ENCODE measurements around the gene CARD11.
"Not testable (repeated sequence)": the region's sequence is repeated elsewhere in the genome, so short reads cannot be mapped to it uniquely, and the experiment has no call there.

The CARD11 gene

GRCh38 chr7:2921653-2922347, 121.9 kb downstream of the CARD11 start:
- ATAC-seq = peak; percentile 55
- no peak for TF ChIP-seq BACH2 (CRISPR knock-in tag; IDR thresholded peaks at IDR 0.05; ENCODE audit: borderline replicate concordance)
- TF ChIP-seq ZNF565 (CRISPR knock-in tag; conservative IDR thresholded peaks at IDR 0.05; ENCODE audit: low read depth) = no peak

- no peak for TF ChIP-seq GLIS3 (CRISPR knock-in tag; IDR thresholded peaks at IDR 0.05)
- no peak for TF ChIP-seq SNAI2 (CRISPR knock-in tag; IDR thresholded peaks at IDR 0.05)
- TF ChIP-seq, protein P1, sequence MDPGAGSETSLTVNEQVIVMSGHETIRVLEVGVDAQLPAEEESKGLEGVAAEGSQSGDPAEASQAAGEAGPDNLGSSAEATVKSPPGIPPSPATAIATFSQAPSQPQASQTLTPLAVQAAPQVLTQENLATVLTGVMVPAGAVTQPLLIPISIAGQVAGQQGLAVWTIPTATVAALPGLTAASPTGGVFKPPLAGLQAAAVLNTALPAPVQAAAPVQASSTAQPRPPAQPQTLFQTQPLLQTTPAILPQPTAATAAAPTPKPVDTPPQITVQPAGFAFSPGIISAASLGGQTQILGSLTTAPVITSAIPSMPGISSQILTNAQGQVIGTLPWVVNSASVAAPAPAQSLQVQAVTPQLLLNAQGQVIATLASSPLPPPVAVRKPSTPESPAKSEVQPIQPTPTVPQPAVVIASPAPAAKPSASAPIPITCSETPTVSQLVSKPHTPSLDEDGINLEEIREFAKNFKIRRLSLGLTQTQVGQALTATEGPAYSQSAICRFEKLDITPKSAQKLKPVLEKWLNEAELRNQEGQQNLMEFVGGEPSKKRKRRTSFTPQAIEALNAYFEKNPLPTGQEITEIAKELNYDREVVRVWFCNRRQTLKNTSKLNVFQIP (CRISPR knock-in tag; IDR thresholded peaks at IDR 0.05; ENCODE audit: borderline replicate concordance, low read depth) = no peak
- no peak for TF ChIP-seq ESRRG (CRISPR knock-in tag; IDR thresholded peaks at IDR 0.05)
- no peak for TF ChIP-seq RARB (CRISPR knock-in tag; IDR thresholded peaks at IDR 0.05)
- no peak for TF ChIP-seq TCF4 (CRISPR knock-in tag; IDR thresholded peaks at IDR 0.05; ENCODE audit: borderline replicate concordance)
- no peak for TF ChIP-seq BACH2 (CRISPR knock-in tag; IDR thresholded peaks at IDR 0.05; ENCODE audit: borderline replicate concordance)
- TF ChIP-seq ZNF8 (CRISPR knock-in tag; IDR thresholded peaks at IDR 0.05) = no peak
- TF ChIP-seq PPARA (CRISPR knock-in tag; IDR thresholded peaks at IDR 0.05; ENCODE audit: borderline replicate concordance) = no peak
- no peak for TF ChIP-seq CSRNP3 (CRISPR knock-in tag; IDR thresholded peaks at IDR 0.05)
- TF ChIP-seq PATZ1 (CRISPR knock-in tag; IDR thresholded peaks at IDR 0.05; ENCODE audit: borderline replicate concordance) = no peak
- TF ChIP-seq ZFP30 (CRISPR knock-in tag; IDR thresholded peaks at IDR 0.05) = no peak
- no peak for TF ChIP-seq TSHZ2 (CRISPR knock-in tag; IDR thresholded peaks at IDR 0.05)
- TF ChIP-seq OSR1 (CRISPR knock-in tag; IDR thresholded peaks at IDR 0.05) = no peak
- TF ChIP-seq TOX (CRISPR knock-in tag; IDR thresholded peaks at IDR 0.05; ENCODE audit: borderline replicate concordance) = no peak
- no peak for TF ChIP-seq ZNF565 (CRISPR knock-in tag; conservative IDR thresholded peaks at IDR 0.05; ENCODE audit: low read depth)
- TF ChIP-seq ARNTL (CRISPR knock-in tag; IDR thresholded peaks at IDR 0.05; ENCODE audit: borderline replicate concordance, low read depth) = no peak
- TF ChIP-seq ZFP3 (CRISPR knock-in tag; IDR thresholded peaks at IDR 0.05) = no peak
- ATAC-seq = peak; percentile 41; the same call in 2 of the 3 replicates
These were observed 122.6 kb downstream of the CARD11 start for GRCh38 chr7:2920956-2921652.

DNA sequence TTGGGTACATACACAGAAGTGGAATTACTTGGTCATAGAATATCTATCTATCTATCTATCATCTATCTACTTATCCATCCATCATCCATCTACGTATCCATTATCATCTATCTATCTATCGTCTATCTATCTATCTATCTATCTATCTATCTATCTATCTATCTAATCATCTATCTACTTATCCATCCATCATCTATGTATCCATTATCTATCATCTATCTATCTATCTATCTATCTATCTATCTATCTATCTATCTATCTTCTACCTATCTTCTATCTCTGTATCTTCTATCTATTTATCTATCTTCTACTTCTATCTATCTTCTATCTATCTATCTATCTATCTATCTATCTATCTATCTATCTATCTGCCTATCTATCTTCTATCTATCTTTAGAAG, 123.2 kb downstream of the CARD11 start:
- not testable (repeated sequence) for ATAC-seq

DNA sequence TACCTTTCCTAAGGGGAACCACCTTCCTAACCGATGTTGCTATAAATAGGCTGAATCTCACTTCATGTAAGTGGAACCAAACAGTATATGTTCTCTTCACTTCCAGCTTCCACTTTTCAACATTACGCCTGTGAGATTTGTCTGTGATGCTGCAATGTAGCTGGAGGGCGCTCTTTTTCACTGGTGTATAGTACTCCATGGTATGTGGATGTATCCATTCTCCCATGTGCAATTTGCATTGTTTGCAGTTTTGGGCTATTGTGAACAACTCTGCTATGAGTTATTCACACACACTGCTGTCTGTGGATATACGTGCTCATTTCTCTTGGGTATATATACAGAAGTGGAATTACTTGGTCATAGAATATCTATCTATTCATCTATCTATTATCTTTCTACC, 123.6 kb downstream of the CARD11 start:
- no peak for ATAC-seq
- TF ChIP-seq OSR1 (CRISPR knock-in tag; IDR thresholded peaks at IDR 0.05) = no peak
- no peak for TF ChIP-seq PPARA (CRISPR knock-in tag; IDR thresholded peaks at IDR 0.05; ENCODE audit: borderline replicate concordance)
- no peak for TF ChIP-seq ZFP3 (CRISPR knock-in tag; IDR thresholded peaks at IDR 0.05)
- no peak for TF ChIP-seq GLIS3 (CRISPR knock-in tag; IDR thresholded peaks at IDR 0.05)
- TF ChIP-seq RARB (CRISPR knock-in tag; IDR thresholded peaks at IDR 0.05) = no peak
- TF ChIP-seq BACH2 (CRISPR knock-in tag; IDR thresholded peaks at IDR 0.05; ENCODE audit: borderline replicate concordance) = no peak
- no peak for TF ChIP-seq TOX (CRISPR knock-in tag; IDR thresholded peaks at IDR 0.05; ENCODE audit: borderline replicate concordance)
- no peak for TF ChIP-seq ZNF8 (CRISPR knock-in tag; IDR thresholded peaks at IDR 0.05)
- no peak for TF ChIP-seq ESRRG (CRISPR knock-in tag; IDR thresholded peaks at IDR 0.05)
- no peak for TF ChIP-seq CSDC2 (CRISPR knock-in tag; IDR thresholded peaks at IDR 0.05)
- TF ChIP-seq ZNF70 (CRISPR knock-in tag; IDR thresholded peaks at IDR 0.05) = no peak
- TF ChIP-seq ISL1 (CRISPR knock-in tag; IDR thresholded peaks at IDR 0.05) = no peak
- TF ChIP-seq, protein P2, sequence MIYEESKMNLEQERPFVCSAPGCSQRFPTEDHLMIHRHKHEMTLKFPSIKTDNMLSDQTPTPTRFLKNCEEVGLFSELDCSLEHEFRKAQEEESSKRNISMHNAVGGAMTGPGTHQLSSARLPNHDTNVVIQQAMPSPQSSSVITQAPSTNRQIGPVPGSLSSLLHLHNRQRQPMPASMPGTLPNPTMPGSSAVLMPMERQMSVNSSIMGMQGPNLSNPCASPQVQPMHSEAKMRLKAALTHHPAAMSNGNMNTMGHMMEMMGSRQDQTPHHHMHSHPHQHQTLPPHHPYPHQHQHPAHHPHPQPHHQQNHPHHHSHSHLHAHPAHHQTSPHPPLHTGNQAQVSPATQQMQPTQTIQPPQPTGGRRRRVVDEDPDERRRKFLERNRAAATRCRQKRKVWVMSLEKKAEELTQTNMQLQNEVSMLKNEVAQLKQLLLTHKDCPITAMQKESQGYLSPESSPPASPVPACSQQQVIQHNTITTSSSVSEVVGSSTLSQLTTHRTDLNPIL (CRISPR knock-in tag; IDR thresholded peaks at IDR 0.05; ENCODE audit: low read depth) = no peak
- TF ChIP-seq TCF4 (CRISPR knock-in tag; IDR thresholded peaks at IDR 0.05; ENCODE audit: borderline replicate concordance) = no peak

All from SK-N-SH treated with all-trans-retinoic acid at 6 μM for 48 hours (cell line).